HUES6 (cell line): ENCODE results near the gene IGFBP4.

Experiments
- H3K27ac ChIP-seq: 2 replicates; pipeline ENCODE4 v1.7.0; 2013; ENCODE audit warnings: low read depth, mild to moderate bottlenecking, low read length, inconsistent platforms
- H3K27me3 ChIP-seq: 2 replicates; pipeline ENCODE4 v1.6.1; 2013; ENCODE audit warnings: low read length; ENCODE audit not compliant: control insufficient read depth, insufficient read depth
- H3K36me3 ChIP-seq: 2 replicates; pipeline ENCODE4 v1.6.1; 2013; ENCODE audit warnings: low read length; ENCODE audit not compliant: control insufficient read depth, insufficient read depth
- H3K4me1 ChIP-seq: 2 replicates; pipeline ENCODE4 v1.6.1; 2013; ENCODE audit warnings: low read length; ENCODE audit not compliant: control insufficient read depth, insufficient read depth
- H3K4me3 ChIP-seq: 2 replicates; pipeline ENCODE4 v1.5.1; 2013; ENCODE audit warnings: low read depth, low read length
- H3K9ac ChIP-seq: one replicate; pipeline ENCODE4 v1.6.1; 2013; ENCODE audit warnings: mild to moderate bottlenecking, low read length
- H3K9me3 ChIP-seq: 2 replicates; pipeline ENCODE4 v1.6.1; 2013; ENCODE audit warnings: low read depth, low read length; ENCODE audit not compliant: control insufficient read depth, insufficient read depth

Gene IGFBP4

GRCh38 chr17:40447806-40448205, 4.6 kb downstream of the IGFBP4 start:
- no peak overlapping the region for H3K27ac ChIP-seq

GRCh38 chr17:40448213-40448638, 5.0 kb downstream of the IGFBP4 start:
- Histone ChIP-seq H3K9ac (no peak overlapping the region), H3K27me3 (no peaks in the 10 kb centered on the region), H3K27ac (no peak overlapping the region), H3K4me3 (no peak overlapping the region), H3K36me3 (peaks cover 12% of the 10 kb centered on the region), H3K9me3 (no peaks in the 10 kb centered on the region), H3K4me1 (peaks cover 42% of the 10 kb centered on the region)

More at GRCh38 chr17:40447806-40448205, 4.6 kb downstream of the IGFBP4 start:
- Histone ChIP-seq H3K9ac (no peak overlapping the region), H3K9me3 (no peaks in the 10 kb centered on the region), H3K27me3 (no peaks in the 10 kb centered on the region), H3K36me3 (peaks cover 8% of the 10 kb centered on the region), H3K4me3 (no peak overlapping the region), H3K4me1 (peaks cover 43% of the 10 kb centered on the region)

- Histone ChIP-seq H3K4me3 (no peak overlapping the region), H3K9me3 (no peaks in the 10 kb centered on the region), H3K36me3 (peaks cover 18% of the 10 kb centered on the region), H3K27me3 (no peaks in the 10 kb centered on the region), H3K9ac (no peak overlapping the region), H3K27ac (no peak overlapping the region), H3K4me1 (peaks cover 43% of the 10 kb centered on the region)
These were observed 5.5 kb downstream of the IGFBP4 start for GRCh38 chr17:40448639-40449261.

GRCh38 chr17:40450175-40450574, 6.9 kb downstream of the IGFBP4 start:
- H3K4me1 ChIP-seq: peaks cover 33% of the 10 kb centered on the region
- H3K9me3 ChIP-seq: no peaks in the 10 kb centered on the region
- H3K4me3 ChIP-seq: no peak overlapping the region
- H3K27ac ChIP-seq: no peak overlapping the region
- no peak overlapping the region for H3K9ac ChIP-seq
- no peaks in the 10 kb centered on the region for H3K27me3 ChIP-seq
- H3K36me3 ChIP-seq: peaks cover 29% of the 10 kb centered on the region

- Histone ChIP-seq H3K9me3 (no peaks in the 10 kb centered on the region), H3K4me1 (peaks cover 24% of the 10 kb centered on the region; the same call in 1 of the 2 replicates), H3K27ac (no peak overlapping the region), H3K4me3 (no peak overlapping the region), H3K9ac (no peak overlapping the region), H3K36me3 (peaks cover 39% of the 10 kb centered on the region), H3K27me3 (no peaks in the 10 kb centered on the region)
These were observed 8.2 kb downstream of the IGFBP4 start for GRCh38 chr17:40451420-40451819.

- Histone ChIP-seq H3K9ac (no peak overlapping the region), H3K27ac (no peak overlapping the region), H3K27me3 (no peaks in the 10 kb centered on the region), H3K36me3 (peaks cover 47% of the 10 kb centered on the region), H3K4me3 (no peak overlapping the region), H3K4me1 (peaks cover 19% of the 10 kb centered on the region; the same call in 1 of the 2 replicates), H3K9me3 (no peaks in the 10 kb centered on the region)
These were observed 9.1 kb downstream of the IGFBP4 start for GRCh38 chr17:40452216-40452787.

- Histone ChIP-seq H3K9me3 (no peaks in the 10 kb centered on the region), H3K9ac (no peak overlapping the region), H3K27ac (no peak overlapping the region)
These were observed 9.7 kb downstream of the IGFBP4 start for GRCh38 chr17:40452921-40453378.

GRCh38 chr17:40453881-40454612, 10.8 kb downstream of the IGFBP4 start:
- Histone ChIP-seq H3K4me3 (no peak overlapping the region), H3K36me3 (peaks cover 52% of the 10 kb centered on the region), H3K27ac (no peak overlapping the region), H3K9ac (no peak overlapping the region), H3K9me3 (no peaks in the 10 kb centered on the region), H3K27me3 (no peaks in the 10 kb centered on the region), H3K4me1 (peaks cover 29% of the 10 kb centered on the region)

More at GRCh38 chr17:40452921-40453378, 9.7 kb downstream of the IGFBP4 start:
- Histone ChIP-seq H3K4me1 (peaks cover 25% of the 10 kb centered on the region), H3K27me3 (no peaks in the 10 kb centered on the region), H3K4me3 (no peak overlapping the region), H3K36me3 (peaks cover 54% of the 10 kb centered on the region)

- H3K27me3 ChIP-seq: no peaks in the 10 kb centered on the region
- no peak overlapping the region for H3K4me3 ChIP-seq
- H3K9me3 ChIP-seq: no peaks in the 10 kb centered on the region
- H3K27ac ChIP-seq: no peak overlapping the region
- H3K36me3 ChIP-seq: peaks cover 52% of the 10 kb centered on the region
- no peak overlapping the region for H3K9ac ChIP-seq
- H3K4me1 ChIP-seq: peaks cover 33% of the 10 kb centered on the region
These were observed 11.4 kb downstream of the IGFBP4 start for GRCh38 chr17:40454613-40454995.

- Histone ChIP-seq H3K27ac (no peak overlapping the region), H3K4me1 (peaks cover 41% of the 10 kb centered on the region), H3K27me3 (no peaks in the 10 kb centered on the region), H3K36me3 (peaks cover 52% of the 10 kb centered on the region), H3K4me3 (no peak overlapping the region), H3K9ac (no peak overlapping the region), H3K9me3 (no peaks in the 10 kb centered on the region)
These were observed 13.2 kb downstream of the IGFBP4 start for GRCh38 chr17:40456396-40456951.

- Histone ChIP-seq H3K27ac (no peak overlapping the region), H3K27me3 (no peaks in the 10 kb centered on the region), H3K9ac (no peak overlapping the region), H3K4me1 (peaks cover 48% of the 10 kb centered on the region), H3K9me3 (no peaks in the 10 kb centered on the region), H3K36me3 (peaks cover 52% of the 10 kb centered on the region), H3K4me3 (no peak overlapping the region)
These were observed 14.1 kb downstream of the IGFBP4 start for GRCh38 chr17:40457369-40457768.
